Osteoblast (primary cell): ENCODE measurements around the gene MYLK. TPM values are rescaled to one million over a fixed set of nuclear protein-coding genes. Genes with fewer than 3 reads are reported as not detected.
A peak's percentile ranks its signal among the peaks of the same experiment; 100 is the strongest.

Source experiments
- DNase-seq: peaks from one replicate; pipeline ENCODE4 v3.0.0; 2011; ENCODE audit warnings: low spot score, mixed read lengths; ENCODE audit not compliant: insufficient read length; ENCODE audit errors: missing footprints
- H2AFZ ChIP-seq: 2 replicates; pipeline ENCODE4 v1.6.0; 2011; ENCODE audit warnings: mild to moderate bottlenecking, low read length
- H3K27ac ChIP-seq: 2 replicates; pipeline ENCODE4 v1.5.1; 2011; ENCODE audit warnings: mild to moderate bottlenecking, low read depth, low read length, moderate library complexity
- H3K27me3 ChIP-seq: 2 replicates; pipeline ENCODE4 v1.6.0; 2012; ENCODE audit warnings: mild to moderate bottlenecking, control low read depth, inconsistent platforms, low read length, moderate library complexity; ENCODE audit not compliant: insufficient read depth
- H3K36me3 ChIP-seq: 2 replicates; pipeline ENCODE4 v1.5.1; 2011; ENCODE audit warnings: mild to moderate bottlenecking, low read length, control low read depth, moderate library complexity; ENCODE audit not compliant: insufficient read depth
- H3K4me1 ChIP-seq: 2 replicates; pipeline ENCODE4 v1.5.1; 2011; ENCODE audit warnings: mild to moderate bottlenecking, low read length, control low read depth, moderate library complexity; ENCODE audit not compliant: insufficient read depth
- H3K4me2 ChIP-seq: 2 replicates; pipeline ENCODE4 v1.6.0; 2011; ENCODE audit warnings: mild to moderate bottlenecking, low read length; ENCODE audit not compliant: insufficient read depth
- H3K4me3 ChIP-seq: fragments of 200-600 bp; sonication (generic); 3 replicates; pipeline ENCODE4 v1.5.1; 2012; ENCODE audit warnings: mild to moderate bottlenecking, low read length, inconsistent platforms; ENCODE audit not compliant: insufficient read depth
- H3K79me2 ChIP-seq: 2 replicates; pipeline ENCODE4 v1.6.0; 2012; ENCODE audit warnings: mild to moderate bottlenecking, low read length, control low read depth, inconsistent platforms; ENCODE audit not compliant: insufficient read depth
- H3K9me3 ChIP-seq: 2 replicates; pipeline ENCODE4 v1.5.1; 2011; ENCODE audit warnings: low read depth, low read length, control low read depth
- H4K20me1 ChIP-seq: 2 replicates; pipeline ENCODE4 v1.6.0; 2012; ENCODE audit warnings: mild to moderate bottlenecking, low read length, control low read depth; ENCODE audit not compliant: insufficient read depth
- total RNA-seq: library from RNA; depleted of rRNA; stranded (reverse); fragments of >200 nt; gene quantifications from 2 replicates; pipeline ENCODE4 v1.2.3, GENCODE V29; 2012
- TF ChIP-seq, protein P1 (sequence below): IDR thresholded peaks from 2 replicates; pipeline ENCODE4 v1.5.1; 2011; ENCODE audit warnings: mild to moderate bottlenecking, low read depth, low read length, moderate library complexity; ENCODE audit errors: extremely low read depth

MYLK gene
- total RNA-seq, 1 donor, result 268 TPM

DNA sequence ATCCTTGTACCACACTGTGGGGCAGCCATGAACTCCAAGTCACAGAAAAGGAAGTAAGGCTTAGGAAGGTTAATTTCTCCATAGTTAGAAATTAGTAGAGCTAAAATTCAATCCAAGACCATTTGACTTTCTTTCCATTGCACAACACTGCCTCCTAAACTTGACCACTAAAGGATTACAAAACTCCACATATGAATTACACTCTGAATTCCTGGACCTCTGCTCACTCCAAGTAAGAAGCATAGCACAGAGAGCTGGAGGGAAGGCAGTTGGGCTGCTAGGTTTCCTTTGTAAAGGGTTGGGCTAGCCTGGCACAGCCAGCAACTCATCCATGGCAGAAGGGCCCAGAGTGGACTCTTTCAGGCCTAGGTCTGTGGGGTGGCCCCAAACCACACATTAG, 134.4 kb downstream of the MYLK start:
- DNase-seq, result peak; percentile 79
- Histone ChIP-seq H3K36me3 (peaks cover 36% of the 10 kb centered on the region), H3K4me3 (no peak overlapping the region), H3K27me3 (no peaks in the 10 kb centered on the region), H3K79me2 (peaks cover 21% of the 10 kb centered on the region), H2AFZ (no peak overlapping the region), H3K9me3 (no peaks in the 10 kb centered on the region), H3K4me2 (no peak overlapping the region), H3K4me1 (peaks cover 33% of the 10 kb centered on the region), H3K27ac (peak overlapping the region; percentile 93), H4K20me1 (no peaks in the 10 kb centered on the region)
- TF ChIP-seq, protein P1, sequence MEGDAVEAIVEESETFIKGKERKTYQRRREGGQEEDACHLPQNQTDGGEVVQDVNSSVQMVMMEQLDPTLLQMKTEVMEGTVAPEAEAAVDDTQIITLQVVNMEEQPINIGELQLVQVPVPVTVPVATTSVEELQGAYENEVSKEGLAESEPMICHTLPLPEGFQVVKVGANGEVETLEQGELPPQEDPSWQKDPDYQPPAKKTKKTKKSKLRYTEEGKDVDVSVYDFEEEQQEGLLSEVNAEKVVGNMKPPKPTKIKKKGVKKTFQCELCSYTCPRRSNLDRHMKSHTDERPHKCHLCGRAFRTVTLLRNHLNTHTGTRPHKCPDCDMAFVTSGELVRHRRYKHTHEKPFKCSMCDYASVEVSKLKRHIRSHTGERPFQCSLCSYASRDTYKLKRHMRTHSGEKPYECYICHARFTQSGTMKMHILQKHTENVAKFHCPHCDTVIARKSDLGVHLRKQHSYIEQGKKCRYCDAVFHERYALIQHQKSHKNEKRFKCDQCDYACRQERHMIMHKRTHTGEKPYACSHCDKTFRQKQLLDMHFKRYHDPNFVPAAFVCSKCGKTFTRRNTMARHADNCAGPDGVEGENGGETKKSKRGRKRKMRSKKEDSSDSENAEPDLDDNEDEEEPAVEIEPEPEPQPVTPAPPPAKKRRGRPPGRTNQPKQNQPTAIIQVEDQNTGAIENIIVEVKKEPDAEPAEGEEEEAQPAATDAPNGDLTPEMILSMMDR, result no peak

DNA sequence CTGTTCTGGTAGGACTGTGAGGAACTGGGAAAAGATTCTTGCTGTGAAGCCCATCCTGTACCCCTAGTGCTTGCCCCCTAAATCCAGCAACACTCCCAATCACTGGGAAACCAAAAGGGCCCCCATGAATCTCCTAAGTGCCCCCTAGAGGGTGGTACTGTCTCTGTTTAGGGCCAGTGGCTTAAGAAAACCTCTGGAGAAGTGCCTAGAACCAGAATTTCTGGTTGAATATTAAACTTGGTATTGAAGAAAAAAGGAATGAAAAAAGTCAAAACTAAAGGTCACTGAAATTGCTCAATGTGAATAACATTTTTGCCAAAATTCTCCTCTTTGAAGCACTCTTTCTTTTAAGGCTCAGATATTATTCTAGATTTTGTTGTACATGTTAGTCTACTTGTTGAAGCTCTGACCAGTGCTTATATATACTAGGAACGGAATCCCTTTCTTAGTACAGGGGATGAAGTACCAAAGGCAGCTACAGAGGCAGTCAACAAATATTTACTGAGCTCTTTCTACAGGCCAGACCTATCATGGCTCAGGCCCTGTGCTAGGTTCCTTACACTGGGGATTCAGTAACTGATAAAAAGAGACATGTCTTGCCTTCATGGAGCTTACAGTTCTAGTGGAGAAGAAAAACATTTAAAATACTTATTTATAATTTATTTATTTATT, 138.8 kb downstream of the MYLK start:
- no peaks in the 10 kb centered on the region for H3K27me3 ChIP-seq
- no peak for DNase-seq
- H3K36me3 ChIP-seq, result peaks cover 25% of the 10 kb centered on the region
- H3K4me3 ChIP-seq, result no peak overlapping the region
- no peak overlapping the region for H2AFZ ChIP-seq
- H3K27ac ChIP-seq, result no peak overlapping the region
- peaks cover 34% of the 10 kb centered on the region for H3K4me1 ChIP-seq
- TF ChIP-seq, protein P1, result peak; percentile 50
- H3K79me2 ChIP-seq, result peaks cover 4% of the 10 kb centered on the region
- H3K9me3 ChIP-seq, result no peaks in the 10 kb centered on the region
- H3K4me2 ChIP-seq, result no peak overlapping the region
- H4K20me1 ChIP-seq, result no peaks in the 10 kb centered on the region

DNA sequence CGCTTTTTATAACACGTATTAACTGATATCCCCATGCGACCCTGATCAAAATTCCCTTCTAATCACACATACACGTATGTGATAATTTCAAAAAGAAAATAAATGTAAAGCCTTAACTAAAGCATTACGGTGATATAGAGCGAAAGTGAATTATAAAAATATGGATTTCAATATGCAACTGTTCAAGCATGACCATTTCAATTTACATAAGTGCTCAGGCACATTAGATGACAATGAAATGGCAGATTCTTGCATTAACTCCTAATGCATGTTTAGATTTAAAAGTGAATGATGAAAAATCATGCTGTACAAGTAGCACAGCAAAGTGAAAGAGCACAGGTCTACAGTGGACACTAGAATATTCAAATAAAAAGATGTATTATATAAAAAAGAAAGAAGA, 140.1 kb downstream of the MYLK start:
- DNase-seq, result no peak
- peaks cover 20% of the 10 kb centered on the region for H3K36me3 ChIP-seq
- no peak overlapping the region for H2AFZ ChIP-seq
- H3K27ac ChIP-seq, result no peak overlapping the region
- peaks cover 34% of the 10 kb centered on the region for H3K4me1 ChIP-seq
- TF ChIP-seq, protein P1, result no peak
- H3K4me3 ChIP-seq, result no peak overlapping the region
- H3K9me3 ChIP-seq, result no peaks in the 10 kb centered on the region
- H4K20me1 ChIP-seq, result no peaks in the 10 kb centered on the region
- H3K79me2 ChIP-seq, result peaks cover 4% of the 10 kb centered on the region
- H3K27me3 ChIP-seq, result no peaks in the 10 kb centered on the region
- H3K4me2 ChIP-seq, result no peak overlapping the region

DNA sequence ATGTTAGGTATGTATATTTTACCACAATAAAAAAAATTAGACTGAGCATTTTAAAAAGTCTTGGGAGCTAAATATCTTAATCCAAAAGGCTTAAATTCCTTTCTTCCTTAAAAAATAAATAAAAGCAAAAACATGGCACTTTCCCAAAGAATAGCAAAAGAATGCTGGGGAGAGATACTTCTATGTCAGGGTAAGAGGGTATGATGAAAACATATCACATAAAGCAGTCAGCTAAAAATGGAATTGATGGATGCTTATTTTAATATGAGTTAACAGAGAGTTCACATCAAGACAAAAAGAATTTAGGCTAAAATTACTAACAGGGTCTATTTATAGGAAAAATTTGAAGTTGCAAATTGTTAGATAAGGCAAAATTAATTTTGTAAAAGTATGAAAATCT, 141.0 kb downstream of the MYLK start:
- Histone ChIP-seq H3K9me3 (no peaks in the 10 kb centered on the region), H3K79me2 (peaks cover 4% of the 10 kb centered on the region), H3K36me3 (peaks cover 18% of the 10 kb centered on the region), H3K4me1 (peaks cover 36% of the 10 kb centered on the region), H4K20me1 (no peaks in the 10 kb centered on the region), H3K27ac (no peak overlapping the region), H3K4me2 (no peak overlapping the region), H3K4me3 (no peak overlapping the region), H3K27me3 (no peaks in the 10 kb centered on the region), H2AFZ (no peak overlapping the region)
- TF ChIP-seq, protein P1, result no peak
- DNase-seq, result no peak
